ENCODE results near the gene PSME4.

DNA sequence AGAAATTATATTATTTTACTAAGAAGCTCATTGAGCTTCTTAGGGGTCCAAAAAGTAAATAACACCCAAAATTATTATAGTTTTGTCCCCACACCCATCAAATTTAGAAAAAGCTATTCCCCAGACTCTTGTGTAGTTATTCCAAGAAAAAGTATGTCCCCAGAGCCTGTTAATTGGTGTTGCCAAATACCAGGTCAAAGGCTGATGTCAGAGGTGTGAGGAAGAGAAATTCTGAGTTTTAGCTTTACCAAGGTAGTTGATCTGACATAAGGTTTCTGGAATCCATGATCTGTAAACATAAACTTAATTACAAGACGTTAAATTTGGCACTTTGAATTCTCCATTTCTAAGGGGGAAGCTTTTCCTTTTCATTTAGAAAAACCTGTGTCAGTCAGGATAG, 29.3 kb upstream of the PSME4 start:
- TF ChIP-seq ZNF384 (IDR thresholded peaks at IDR 0.05) (no peak), FOXK2 (IDR thresholded peaks at IDR 0.05) (no peak), HDGF (IDR thresholded peaks at IDR 0.05; ENCODE audit: borderline replicate concordance) (no peak), L3MBTL2 (conservative IDR thresholded peaks at IDR 0.05) (no peak), FOXA1 (IDR thresholded peaks at IDR 0.05) (no peak), TARDBP (IDR thresholded peaks at IDR 0.05) (no peak), SP1 (IDR thresholded peaks at IDR 0.05) (no peak), SUZ12 (IDR thresholded peaks at IDR 0.05) (no peak)
- TF ChIP-seq, protein P1, sequence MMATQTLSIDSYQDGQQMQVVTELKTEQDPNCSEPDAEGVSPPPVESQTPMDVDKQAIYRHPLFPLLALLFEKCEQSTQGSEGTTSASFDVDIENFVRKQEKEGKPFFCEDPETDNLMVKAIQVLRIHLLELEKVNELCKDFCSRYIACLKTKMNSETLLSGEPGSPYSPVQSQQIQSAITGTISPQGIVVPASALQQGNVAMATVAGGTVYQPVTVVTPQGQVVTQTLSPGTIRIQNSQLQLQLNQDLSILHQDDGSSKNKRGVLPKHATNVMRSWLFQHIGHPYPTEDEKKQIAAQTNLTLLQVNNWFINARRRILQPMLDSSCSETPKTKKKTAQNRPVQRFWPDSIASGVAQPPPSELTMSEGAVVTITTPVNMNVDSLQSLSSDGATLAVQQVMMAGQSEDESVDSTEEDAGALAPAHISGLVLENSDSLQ (IDR thresholded peaks at IDR 0.05) = no peak
